Superior temporal gyrus (tissue), 1 donor: ENCODE data around the gene CITED4.

Source experiments
- DNase-seq: peaks from one replicate; pipeline ENCODE4 v3.0.0-alpha.2; 2016; ENCODE audit errors: extremely low spot score

CITED4 gene

GRCh38 chr1:40886318-40887011, 24.3 kb upstream of the CITED4 start:
- no peak for DNase-seq

DNA sequence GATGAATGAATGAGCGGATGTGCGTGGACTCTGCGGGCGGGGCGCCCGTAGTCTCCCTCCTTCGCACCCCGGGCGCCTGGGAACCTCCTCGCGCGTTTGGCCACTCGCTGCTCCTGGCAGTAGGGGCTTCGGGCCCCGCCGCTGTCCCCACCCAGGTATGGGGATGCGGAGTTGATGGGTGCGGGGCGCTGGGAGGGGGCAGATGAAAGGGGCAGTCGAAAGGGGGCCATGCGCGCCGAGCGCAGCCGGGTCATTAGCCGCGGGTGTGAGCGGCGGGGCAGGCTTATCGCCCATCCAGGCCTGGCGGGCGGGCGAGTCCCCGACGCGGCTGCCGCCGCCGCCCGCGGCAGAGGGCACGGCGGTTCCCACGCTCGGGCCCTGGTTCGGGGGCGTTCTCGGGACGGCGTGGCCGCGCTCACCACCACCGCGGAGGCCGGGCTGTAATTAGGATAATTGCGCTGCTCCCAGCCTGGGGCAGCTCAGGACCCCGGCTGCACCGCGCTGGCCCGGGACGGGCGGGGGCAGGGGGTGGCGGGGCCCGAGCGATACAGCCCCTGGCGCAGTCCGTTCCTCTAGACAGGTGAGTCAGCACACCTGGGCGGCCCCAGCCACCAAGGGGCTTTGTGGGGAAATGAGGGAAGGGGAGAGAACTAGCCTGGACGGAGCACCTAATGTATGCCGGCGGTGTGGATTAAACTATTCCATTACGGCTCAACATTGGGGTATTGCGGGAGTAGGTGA, 22.1 kb upstream of the CITED4 start:
- DNase-seq, result no peak

DNA sequence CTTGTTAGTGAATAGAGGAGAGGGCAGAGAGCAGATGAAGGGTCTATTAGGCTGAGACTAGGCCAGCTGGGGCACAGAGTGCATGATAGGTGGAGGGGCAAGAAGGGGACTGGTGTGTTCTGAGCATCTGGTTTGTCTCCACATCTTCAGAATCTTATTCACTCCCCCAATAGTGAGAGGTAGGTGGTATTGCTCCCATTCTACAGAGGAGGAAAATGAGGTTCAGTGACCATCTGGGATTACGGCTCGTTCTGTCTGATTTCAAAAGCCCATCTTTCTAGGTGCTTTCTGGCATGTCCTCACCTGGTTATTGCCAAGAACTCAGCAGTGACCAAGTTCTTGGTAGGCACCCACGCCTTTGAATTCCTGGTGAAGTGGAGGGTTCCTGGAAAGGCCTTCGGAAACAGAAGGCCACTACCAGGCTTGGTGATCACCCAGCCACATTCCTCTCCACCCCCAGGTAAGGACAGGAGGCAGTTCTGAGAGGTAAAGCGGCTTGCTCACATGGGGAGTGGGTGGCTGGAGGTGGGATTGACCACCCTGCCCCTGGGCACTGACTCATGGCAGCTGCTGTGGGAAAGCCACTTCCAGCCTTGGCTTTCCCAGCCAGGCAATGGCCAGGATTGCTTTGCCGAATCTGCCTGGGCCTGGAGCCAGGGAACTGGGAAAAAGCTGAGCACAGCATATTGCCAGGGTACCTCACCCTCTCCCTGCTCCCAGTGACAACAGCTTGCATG, 18.8 kb upstream of the CITED4 start:
- DNase-seq, result no peak

DNA sequence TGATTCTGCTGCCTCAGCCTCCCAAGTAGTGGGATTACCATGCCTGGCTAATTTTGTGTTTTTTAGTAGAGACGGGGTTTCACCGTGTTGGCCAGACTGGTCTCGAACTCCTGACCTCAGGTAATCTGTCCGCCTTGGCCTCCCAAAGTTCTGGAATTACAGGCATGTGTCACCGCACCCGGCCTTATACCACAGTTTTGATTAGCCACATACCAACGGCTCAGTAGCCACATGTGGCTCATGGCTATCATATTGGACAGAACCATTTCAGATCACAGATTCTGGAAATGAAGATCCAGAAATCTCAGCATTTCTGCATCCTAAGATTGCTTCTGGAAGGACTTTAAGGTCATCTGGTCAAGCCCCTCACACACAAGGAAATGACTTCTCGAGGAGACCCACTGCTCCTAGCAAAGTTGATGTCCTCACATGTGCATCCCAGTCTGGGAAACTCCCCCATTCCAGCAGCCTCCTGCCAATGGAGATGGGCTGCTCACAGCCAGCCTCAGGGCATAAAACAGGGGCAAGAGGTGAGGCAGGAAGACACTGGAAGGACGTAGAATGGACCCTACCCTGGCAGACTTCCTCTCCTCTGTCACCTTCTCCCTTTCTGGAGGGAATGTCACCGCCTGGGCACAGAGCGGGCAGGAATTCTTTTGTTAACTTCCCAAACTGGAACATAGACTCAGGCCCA, 17.5 kb upstream of the CITED4 start:
- no peak for DNase-seq

GRCh38 chr1:40878906-40879305, 16.7 kb upstream of the CITED4 start:
- no peak for DNase-seq

DNA sequence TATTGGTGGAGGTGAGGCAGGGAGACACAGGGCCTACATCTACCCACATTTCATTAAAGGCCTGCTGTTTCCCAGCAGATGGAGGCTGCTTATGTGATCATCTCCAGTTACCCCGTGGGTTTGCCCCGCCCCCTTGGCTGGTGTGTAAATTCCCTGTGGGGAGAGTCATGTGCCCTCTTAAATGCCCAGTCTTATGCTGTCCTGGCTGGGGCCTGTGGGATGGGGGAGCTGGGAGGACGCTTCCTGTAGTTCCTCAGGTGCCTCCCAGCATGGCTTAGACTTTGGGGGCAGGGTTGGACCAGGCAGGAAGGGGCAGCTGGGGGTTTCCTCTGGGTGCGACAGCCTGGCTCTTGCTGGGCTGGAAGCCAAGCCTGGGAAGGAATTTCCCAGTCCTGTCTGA, 15.5 kb upstream of the CITED4 start:
- no peak for DNase-seq

- DNase-seq, result no peak
These were observed 14.7 kb upstream of the CITED4 start for GRCh38 chr1:40876891-40877290.

DNA sequence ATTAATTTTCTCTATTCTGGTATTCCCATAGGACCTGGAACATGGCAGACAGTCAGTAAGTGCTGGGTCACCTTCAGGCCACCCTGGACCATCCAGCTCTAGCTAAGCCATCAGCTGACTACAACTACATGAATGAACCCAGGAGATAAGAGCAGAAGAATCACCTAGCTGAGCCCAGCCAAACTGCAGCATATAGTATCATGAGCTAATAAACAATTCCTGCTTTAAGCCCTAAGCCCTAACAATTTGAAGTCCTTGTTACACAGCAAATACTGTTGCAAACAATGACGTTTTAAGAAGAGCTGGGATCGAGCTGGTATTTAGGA, 14.2 kb upstream of the CITED4 start:
- DNase-seq, result no peak

GRCh38 chr1:40873863-40874472, 11.8 kb upstream of the CITED4 start:
- DNase-seq, result no peak

- no peak for DNase-seq
These were observed 10.1 kb upstream of the CITED4 start for GRCh38 chr1:40872276-40872675.

- no peak for DNase-seq
These were observed 8.1 kb upstream of the CITED4 start for GRCh38 chr1:40870135-40870728.

- DNase-seq, result no peak
These were observed 6.0 kb upstream of the CITED4 start for GRCh38 chr1:40868051-40868723.

DNA sequence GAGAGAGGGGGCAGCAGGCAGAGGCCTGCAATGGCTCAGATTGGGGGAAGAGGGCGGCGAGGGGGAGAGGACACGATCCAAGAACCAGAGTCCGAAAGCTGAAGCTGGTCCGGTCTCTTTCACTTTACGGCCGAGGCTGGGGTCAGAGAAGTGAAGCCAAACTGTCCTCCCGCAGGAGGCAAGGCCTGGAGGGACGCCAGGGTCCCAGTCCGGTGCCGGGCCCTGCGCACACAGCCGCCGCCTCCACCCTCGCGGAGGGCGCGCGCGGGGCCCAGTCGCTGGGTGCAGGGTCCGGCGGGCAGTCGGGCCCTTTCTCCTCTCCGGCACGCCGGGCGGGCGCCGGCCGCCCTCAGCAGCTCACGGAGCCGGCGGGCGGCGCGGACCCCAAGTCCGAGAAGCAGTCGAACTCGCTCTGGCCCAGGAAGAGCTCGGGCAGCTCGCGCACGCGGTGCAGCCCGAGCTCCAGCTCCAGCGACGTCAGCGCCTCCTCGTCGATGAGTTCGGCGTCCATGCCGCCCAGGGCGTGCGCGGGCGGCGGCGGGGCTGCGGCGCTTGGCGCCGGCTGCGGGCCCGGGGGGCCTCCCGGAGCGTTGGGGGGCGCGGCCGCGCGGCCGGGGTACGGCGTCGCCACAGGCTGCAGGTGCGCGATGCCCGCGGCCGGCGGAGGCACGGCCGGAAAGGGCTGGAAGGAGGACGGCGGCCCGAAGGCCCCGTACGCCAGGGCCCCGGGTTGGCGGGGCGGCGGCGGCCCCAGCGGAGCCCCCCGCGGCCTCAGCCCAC, 749 bp downstream of the CITED4 start:
- no peak for DNase-seq

DNA sequence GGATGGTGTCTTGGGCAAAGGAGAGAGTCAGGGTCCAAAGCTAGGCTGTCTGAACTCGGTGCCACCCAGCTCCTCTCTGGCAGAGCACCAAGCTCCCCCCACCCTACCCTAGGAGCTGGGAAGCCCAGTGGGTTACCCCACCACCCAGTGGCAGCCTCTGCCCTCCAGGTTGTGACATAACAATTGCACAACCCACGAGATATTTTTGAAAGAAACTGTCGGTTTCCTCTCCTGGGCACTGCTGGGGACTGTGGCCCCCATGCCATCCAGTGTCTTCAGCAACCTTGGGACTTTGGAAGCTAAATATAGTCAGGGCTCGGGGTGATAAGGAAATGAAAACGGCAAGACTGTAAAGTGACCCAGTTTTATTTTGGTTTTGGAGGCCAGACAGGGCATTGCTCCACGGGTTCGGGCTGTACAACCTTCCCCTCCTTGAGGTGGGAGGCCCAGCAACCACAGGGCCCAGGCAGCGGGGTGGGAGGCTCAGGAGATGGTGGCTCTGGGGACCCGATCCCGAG, 1.4 kb downstream of the CITED4 start:
- no peak for DNase-seq

DNA sequence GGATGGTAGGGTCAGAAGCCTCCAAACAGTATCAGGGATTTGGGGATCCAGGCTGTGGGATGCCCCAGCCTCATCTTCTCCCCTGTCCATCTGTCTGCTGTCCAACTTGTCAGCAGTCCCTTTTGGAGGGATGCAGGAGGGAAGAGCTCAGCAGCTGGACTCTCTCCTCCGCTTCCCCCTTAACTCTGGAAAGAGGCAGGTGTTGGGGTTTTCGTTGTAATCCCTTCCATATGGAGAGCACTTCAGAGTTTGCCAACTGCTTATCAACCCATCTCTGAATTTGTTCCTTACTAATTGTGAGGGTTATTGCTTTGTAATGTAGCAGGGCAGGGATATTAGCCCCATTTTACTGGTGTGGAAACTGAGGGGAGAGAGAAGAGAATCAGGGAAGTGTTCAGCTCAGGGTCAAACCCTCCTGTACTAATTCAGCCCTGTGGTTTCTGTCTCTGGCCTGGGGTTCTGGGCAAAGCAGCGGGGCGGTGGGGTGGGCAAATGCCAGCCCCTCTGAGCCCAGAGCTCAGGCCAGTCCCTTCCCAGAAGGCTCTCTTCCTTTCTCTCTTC, 3.2 kb downstream of the CITED4 start:
- no peak for DNase-seq

- no peak for DNase-seq
These were observed 4.4 kb downstream of the CITED4 start for GRCh38 chr1:40857737-40858136.

DNA sequence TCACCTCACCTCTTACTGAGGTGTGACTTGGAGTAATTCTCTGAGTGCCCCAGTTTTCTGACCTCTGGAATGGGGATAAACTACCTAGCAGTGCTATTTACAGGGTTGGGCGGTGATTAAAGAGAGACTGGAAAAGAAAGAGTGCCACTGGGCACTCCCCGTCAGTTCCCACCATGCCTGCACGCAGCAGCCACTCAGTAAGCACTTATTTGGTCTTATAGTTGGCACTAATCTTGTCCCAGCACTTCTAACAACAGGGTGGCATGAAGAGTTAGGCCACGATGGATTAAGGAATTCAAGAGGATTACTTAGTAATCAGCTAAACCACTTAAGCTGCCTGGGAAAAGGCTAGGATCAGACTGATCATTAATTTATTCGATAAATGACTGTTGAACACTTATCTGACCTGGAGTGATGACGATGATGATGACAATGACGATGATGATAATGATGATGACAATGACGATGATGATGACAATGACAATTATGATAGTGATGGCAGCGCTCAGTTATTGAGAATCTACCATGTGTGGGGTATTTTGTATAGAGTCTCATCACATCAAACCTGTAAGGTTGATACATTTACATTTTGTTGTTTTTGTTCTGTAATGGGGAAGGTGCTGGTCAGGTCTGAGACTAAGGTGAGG, 5.4 kb downstream of the CITED4 start:
- no peak for DNase-seq

DNA sequence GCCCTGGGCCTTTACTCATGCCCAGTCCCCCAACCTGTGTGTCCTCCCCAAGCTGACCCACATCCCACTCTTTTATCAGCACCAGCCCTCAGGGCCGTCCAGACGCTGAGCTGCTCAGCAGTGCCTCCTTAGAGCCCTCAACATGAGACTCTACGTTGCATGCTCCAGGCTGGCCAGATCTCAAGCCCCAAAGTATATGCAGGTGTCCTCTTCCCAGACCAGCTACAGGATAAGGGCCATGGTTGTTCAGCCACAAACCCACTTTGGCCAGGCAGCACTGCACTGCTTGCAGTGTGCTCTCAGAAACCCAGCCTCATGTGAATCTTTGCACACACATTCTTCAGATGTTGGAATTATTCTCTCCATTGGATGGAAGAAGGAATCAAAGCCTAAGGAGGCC, 6.0 kb downstream of the CITED4 start:
- no peak for DNase-seq

DNA sequence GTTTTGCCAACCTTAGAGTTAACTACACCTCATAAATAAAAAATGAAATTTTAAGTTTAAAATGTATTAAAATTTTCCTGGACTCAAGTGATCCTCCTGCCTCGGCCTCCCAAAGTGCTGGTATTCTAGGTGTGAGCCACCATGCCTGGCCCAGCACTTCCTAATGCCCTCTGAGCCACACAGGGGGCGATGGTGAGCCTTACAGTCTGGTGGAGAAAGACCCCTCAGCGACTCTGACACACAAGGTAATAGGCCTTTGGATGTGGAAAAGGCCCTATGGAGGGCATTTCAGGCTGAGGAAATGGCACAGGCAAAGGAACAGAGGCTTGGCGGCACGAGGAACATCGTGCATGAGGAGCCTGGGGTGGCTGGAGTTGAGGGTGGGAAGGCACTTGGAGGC, 6.7 kb downstream of the CITED4 start:
- DNase-seq, result no peak
